Inferior parietal cortex (tissue), 1 donor: ENCODE data around the gene STOML2.

Source experiments
- DNase-seq: peaks from one replicate; pipeline ENCODE4 v3.0.0-alpha.2; 2016; ENCODE audit errors: extremely low spot score

Gene STOML2

GRCh38 chr9:35072461-35073278 lies 30.3 kb downstream of the STOML2 start, which contains the start of gene VCP:
Gene VCP, minus strand, starts transcription at chr9:35072625. Its CDS starts 272 bp downstream, at chr9:35072353.
- DNase-seq: peak; percentile 98

GRCh38 chr9:35071814-35072460 lies 31.0 kb downstream of the STOML2 start:
- peak; percentile 53 for DNase-seq

- no peak for DNase-seq
These were observed 31.8 kb downstream of the STOML2 start for GRCh38 chr9:35070823-35071813.

GRCh38 chr9:35069020-35069419 lies 33.9 kb downstream of the STOML2 start:
- no peak for DNase-seq

GRCh38 chr9:35067056-35067455 lies 35.9 kb downstream of the STOML2 start:
- DNase-seq: no peak

GRCh38 chr9:35060548-35061207 lies 42.3 kb downstream of the STOML2 start:
- no peak for DNase-seq

- no peak for DNase-seq
These were observed 43.5 kb downstream of the STOML2 start for GRCh38 chr9:35059438-35059837.

- no peak for DNase-seq
These were observed 45.7 kb downstream of the STOML2 start for GRCh38 chr9:35057271-35057620.

GRCh38 chr9:35056571-35057270 lies 46.2 kb downstream of the STOML2 start:
- no peak for DNase-seq

- DNase-seq: no peak
These were observed 47.9 kb downstream of the STOML2 start for GRCh38 chr9:35054871-35055644.

- no peak for DNase-seq
These were observed 48.6 kb downstream of the STOML2 start for GRCh38 chr9:35054185-35054835.

- peak; percentile 65 for DNase-seq
These were observed 51.6 kb downstream of the STOML2 start for GRCh38 chr9:35051069-35051967.
